A549 (cell line): Measurements from ENCODE around the gene SH2B3. TPM values are rescaled to one million over a fixed set of nuclear protein-coding genes. Genes with fewer than 3 reads are reported as not detected.

Source experiments
- ATAC-seq, 2 experiments: fragments of 200-7000 bp in 1 of 2; fragments of >200 bp in 1 of 2; cut with Nextera tagmentation in 1 of 2; cut with Tn5 transposase in 1 of 2; 3 replicates each; pipeline versions ENCODE4 v1.8.0 to v1.9.1; 2018 to 2020; ENCODE audit warnings: mild to moderate bottlenecking in 1 of 2, moderate library complexity in 1 of 2
- CTCF ChIA-PET: fragments of 300-600 bp; sonication (Branson Sonifier 250); formaldehyde crosslinking; extraction: SDS; loops from one replicate; lab custom pipeline; 2021; ENCODE audit warnings: antibody characterized with exemption, inconsistent platforms; lab: Yijun Ruan, JAX
- POLR2A ChIA-PET: fragments of 350-600 bp; formaldehyde crosslinking; extraction: SDS; loops from one replicate; lab custom pipeline; 2021; ENCODE audit warnings: antibody characterized with exemption, inconsistent platforms; lab: Yijun Ruan, JAX
- DNase-seq, 2 experiments: peaks; one replicate each; pipeline versions ENCODE4 v3.0.0 to v3.0.0-alpha.2; 2011 to 2016; ENCODE audit warnings: low read depth in 1 of 2, low spot score in 1 of 2
- FAIRE-seq: peaks from 2 replicates; lab custom pipeline; 2011; peaks lifted over from hg19 to GRCh38; lab: Jason Lieb, UNC
- H3K27ac ChIP-seq, 2 experiments: fragments of >200 bp; sonication (Bioruptor Twin); formaldehyde crosslinking; 3 replicates each; pipeline ENCODE4 v1.5.1; 2016 to 2017
- H3K4me1 ChIP-seq: fragments of >200 bp; sonication (Bioruptor Twin); formaldehyde crosslinking; 3 replicates; pipeline ENCODE4 v1.6.1; 2016
- H3K4me2 ChIP-seq: fragments of >200 bp; sonication (Bioruptor Twin); formaldehyde crosslinking; 3 replicates; pipeline ENCODE4 v1.6.1; 2016
- H3K4me3 ChIP-seq: fragments of >200 bp; sonication (Bioruptor Twin); formaldehyde crosslinking; 3 replicates; pipeline ENCODE4 v1.5.1; 2016
- H3K9me3 ChIP-seq: fragments of >200 bp; sonication (Bioruptor Twin); formaldehyde crosslinking; 3 replicates; pipeline ENCODE4 v1.6.1; 2016
- CBX2 ChIP-seq: fragments of 200-600 bp; sonication (generic); IDR thresholded peaks from 2 replicates; pipeline ENCODE4 v1.6.1; 2016; ENCODE audit warnings: low read depth, mild to moderate bottlenecking, borderline replicate concordance
- CHD2 ChIP-seq: fragments of 150-350 bp; IDR thresholded peaks from 2 replicates; pipeline ENCODE4 v1.6.1; 2014; ENCODE audit warnings: low read length; ENCODE audit not compliant: partially characterized antibody
- CHD4 ChIP-seq: fragments of 200-600 bp; sonication (generic); IDR thresholded peaks from 2 replicates; pipeline ENCODE4 v1.6.1; 2016; ENCODE audit warnings: antibody characterized with exemption, mild to moderate bottlenecking, borderline replicate concordance
- CTCF ChIP-seq: fragments of >200 bp; sonication (Bioruptor Twin); formaldehyde crosslinking; IDR thresholded peaks from 3 replicates; pipeline ENCODE4 v1.5.1; 2016
- E2F6 ChIP-seq: IDR thresholded peaks from 2 replicates; pipeline ENCODE4 v1.6.1; 2012; ENCODE audit warnings: low read depth, borderline replicate concordance
- EHMT2 ChIP-seq: fragments of 200-600 bp; sonication (generic); IDR thresholded peaks from 2 replicates; pipeline ENCODE4 v1.6.1; 2016; ENCODE audit warnings: antibody characterized with exemption, low read depth, mild to moderate bottlenecking, moderate library complexity
- FOSL2 ChIP-seq, 2 experiments: fragments of 450-650 bp in 1 of 2; fragments of >200 bp in 1 of 2; sonication (Bioruptor Twin) in 1 of 2; formaldehyde crosslinking; IDR thresholded peaks; 2 replicates each; pipeline versions ENCODE4 v1.5.0 to v1.6.1; 2016 to 2020; ENCODE audit warnings: mild to moderate bottlenecking in 1 of 2, moderate library complexity in 1 of 2
- HOXB13 ChIP-seq: fragments of 250-450 bp; sonication (Bioruptor Pico); IDR thresholded peaks from 2 replicates; pipeline ENCODE4 v1.5.0; 2020; ENCODE audit warnings: low read depth, mild to moderate bottlenecking, moderate library complexity
- HOXB5 ChIP-seq: fragments of 250-450 bp; sonication (Bioruptor Pico); IDR thresholded peaks from 2 replicates; pipeline ENCODE4 v1.5.0; 2020; ENCODE audit warnings: mild to moderate bottlenecking, moderate library complexity
- KDM5A ChIP-seq: fragments of 200-600 bp; sonication (generic); IDR thresholded peaks from 2 replicates; pipeline ENCODE4 v1.6.1; 2016; ENCODE audit warnings: antibody characterized with exemption, mild to moderate bottlenecking
- MAX ChIP-seq: IDR thresholded peaks from 2 replicates; pipeline ENCODE4 v1.6.1; 2012
- RAD21 ChIP-seq, 2 experiments: fragments of >200 bp in 1 of 2; sonication (Bioruptor Twin) in 1 of 2; formaldehyde crosslinking in 1 of 2; IDR thresholded peaks in 1 of 2; conservative IDR thresholded peaks in 1 of 2; 2 replicates in 1 of 2; 3 replicates in 1 of 2; pipeline ENCODE4 v1.6.1; 2012 to 2018; ENCODE audit warnings: inconsistent platforms in 1 of 2
- RCOR1 ChIP-seq: fragments of 150-350 bp; IDR thresholded peaks from 2 replicates; pipeline ENCODE4 v1.6.1; 2014; ENCODE audit warnings: antibody characterized with exemption, low read length, low read depth
- REST ChIP-seq: fragments of 200-600 bp; sonication (generic); IDR thresholded peaks from 2 replicates; pipeline ENCODE4 v1.6.1; 2016; ENCODE audit warnings: antibody characterized with exemption, mild to moderate bottlenecking, moderate library complexity
- TP53 ChIP-seq: fragments of 250-450 bp; sonication (Bioruptor Pico); IDR thresholded peaks from 2 replicates; pipeline ENCODE4 v1.5.0; 2021; ENCODE audit warnings: mild to moderate bottlenecking, moderate library complexity
- USF2 ChIP-seq: fragments of 450-650 bp; IDR thresholded peaks from 2 replicates; pipeline ENCODE4 v1.6.1; 2014; ENCODE audit warnings: antibody characterized with exemption
- ZFP36 ChIP-seq: fragments of 450-650 bp; IDR thresholded peaks from 2 replicates; pipeline ENCODE4 v1.6.1; 2014; ENCODE audit warnings: borderline replicate concordance; ENCODE audit not compliant: partially characterized antibody
- WGBS: methylation state at CpG from one replicate; pipeline ENCODE4 v1.1.6; 2017; ENCODE audit errors: missing lambda C conversion rate; 5-methylcytosine and 5-hydroxymethylcytosine counted together
- polyA plus RNA-seq, 4 experiments: library from polyadenylated mRNA; depleted of rRNA in 3 of 4; stranded (reverse); fragments of >200 nt; fragmentation: RNase III in 1 of 4; extraction: RNeasy Plus Mini Kit Qiagen cat#74134 plus additional on column Dnase treatment in 1 of 4; gene quantifications; 2 replicates in 3 of 4; 3 replicates in 1 of 4; pipeline ENCODE4 v1.2.3, GENCODE V29; 2011 to 2017

The SH2B3 gene
- polyA plus RNA-seq, 2 of the 4 experiments (the other 2 are of a cell fraction), result 2.3 to 2.5 TPM

GRCh38 chr12:111440631-111441030, 34.9 kb downstream of the SH2B3 start:
- peaks cover 9% of the 10 kb centered on the region for H3K4me1 ChIP-seq
- no peak for ATAC-seq
- TF ChIP-seq HOXB5 (CRISPR knock-in tag), result no peak
- 86% methylated on average over 3 of the region's 3 CpGs for WGBS
- no peak overlapping the region for H3K4me3 ChIP-seq
- no peak overlapping the region for H3K4me2 ChIP-seq
- ChIA-PET CTCF (interaction anchor here (1.2 to 17.4 kb wide), 5 partner anchors 11 to 233 kb away, joined by 3 to 154 read pairs (median 4); no protein-coding TSS in a partner anchor), POLR2A (interaction anchor here (0.7 kb wide), 1 partner anchor 245 kb away, joined by 3 read pairs; no protein-coding TSS in a partner anchor)
- H3K9me3 ChIP-seq, result no peaks in the 10 kb centered on the region
- H3K27ac ChIP-seq, result no peak overlapping the region
- no peak for DNase-seq
- FAIRE-seq, result no peak

GRCh38 chr12:111441107-111441928, 35.6 kb downstream of the SH2B3 start:
- Histone ChIP-seq H3K9me3 (no peaks in the 10 kb centered on the region), H3K4me1 (peaks cover 9% of the 10 kb centered on the region), H3K4me3 (no peak overlapping the region), H3K27ac (no peak overlapping the region), H3K4me2 (no peak overlapping the region)
- ChIA-PET POLR2A (interaction anchor here (0.7 kb wide), 1 partner anchor 244 kb away, joined by 3 read pairs; no protein-coding TSS in a partner anchor), CTCF (interaction anchor here (0.6 to 17.4 kb wide), 5 partner anchors 10 to 275 kb away, joined by 3 to 154 read pairs (median 4); no protein-coding TSS in a partner anchor)
- FAIRE-seq (no peak), DNase-seq (no peak), ATAC-seq (no peak)
- TF ChIP-seq FOSL2 (IDR thresholded peaks at IDR 0.05) (no peak), FOSL2 (CRISPR knock-in tag; IDR thresholded peaks at IDR 0.05) (no peak), REST (no peak), CBX2 (no peak), KDM5A (no peak), CTCF (no peak), CHD4 (no peak), RCOR1 (no peak), CHD2 (no peak), USF2 (no peak), ZFP36 (no peak)
- WGBS, result 93% methylated on average over 7 of the region's 7 CpGs

- POLR2A ChIA-PET, result no interaction called here
- FAIRE-seq (no peak), DNase-seq (no peak), ATAC-seq (no peak)
- no peaks in the 10 kb centered on the region for H3K9me3 ChIP-seq
- H3K4me2 ChIP-seq, result no peak overlapping the region
- H3K4me3 ChIP-seq, result no peak overlapping the region
- TF ChIP-seq RAD21 (conservative IDR thresholded peaks at IDR 0.05 in 1 of 2, IDR thresholded peaks at IDR 0.05 in 1 of 2) (no peak), MAX (no peak), HOXB13 (CRISPR knock-in tag) (no peak), EHMT2 (no peak), CHD2 (no peak), E2F6 (no peak), TP53 (CRISPR knock-in tag) (no peak), HOXB5 (CRISPR knock-in tag) (no peak)
- H3K27ac ChIP-seq, result no peak overlapping the region
- CTCF ChIA-PET, result interaction anchor here (0.5 to 17.4 kb wide), 6 partner anchors 9 to 976 kb away, joined by 3 to 154 read pairs (median 5); no protein-coding TSS in a partner anchor
- peaks cover 9% of the 10 kb centered on the region for H3K4me1 ChIP-seq
- 93% methylated on average over 7 of the region's 10 CpGs for WGBS
These were observed 36.8 kb downstream of the SH2B3 start for GRCh38 chr12:111442301-111443045.
